ENCODE measurements around the gene ALCAM. TPM values are rescaled to one million over a fixed set of nuclear protein-coding genes. Genes with fewer than 3 reads are reported as not detected.

Gene ALCAM
- polyA plus RNA-seq, 1 donor from 2014 or later = 94.7 TPM

DNA sequence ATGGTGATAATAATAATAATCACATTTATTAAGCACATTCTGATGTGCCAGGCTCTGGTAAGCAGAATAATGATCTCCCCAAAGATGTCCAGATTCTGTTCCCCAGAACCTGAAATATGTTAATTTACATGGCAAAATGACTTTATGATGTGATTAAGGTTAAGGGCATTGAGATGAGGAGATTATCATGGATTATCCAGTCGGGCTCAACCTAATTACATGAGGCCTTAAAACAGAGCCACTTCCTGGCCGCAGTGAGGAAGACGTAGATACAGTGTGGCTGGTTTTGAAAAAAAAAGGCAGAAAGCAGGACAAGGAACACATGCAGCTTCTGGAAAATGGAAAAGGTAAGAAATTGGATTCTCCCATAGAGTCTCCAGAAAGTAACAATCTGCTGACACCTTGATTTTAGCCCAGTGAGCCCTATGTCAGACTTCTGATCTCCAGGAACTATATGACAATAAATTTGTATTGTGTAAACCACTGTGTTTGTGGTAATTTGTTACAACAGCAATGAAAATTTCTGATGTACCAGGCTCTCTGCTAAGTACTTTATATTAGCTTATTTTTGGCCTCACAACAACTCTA lies 126.7 kb downstream of the ALCAM start:
- Histone ChIP-seq H3K4me2 (ENCODE audit: low read length) (no peak overlapping the region), H3K79me2 (replicated peaks; ENCODE audit: insufficient read depth, low read length) (no peaks in the 10 kb centered on the region), H3K27ac (ENCODE audit: low read length) (no peak overlapping the region), H3K36me3 (ENCODE audit: insufficient read depth, low read length) (no peaks in the 10 kb centered on the region), H2AFZ (ENCODE audit: low read depth, low read length) (no peak overlapping the region), H3K27me3 (ENCODE audit: insufficient read depth, low read depth, low read length) (no peaks in the 10 kb centered on the region), H3K9ac (ENCODE audit: low read length) (no peak overlapping the region), H3F3A (ENCODE audit: insufficient read depth, low read length, poor library complexity, severe bottlenecking) (no peaks in the 10 kb centered on the region), H3K9me2 (ENCODE audit: insufficient read depth, low read length) (no peaks in the 10 kb centered on the region), H3K9me3 (ENCODE audit: low read length) (peaks cover 9% of the 10 kb centered on the region), H3K4me3 (ENCODE audit: low read length) (no peak overlapping the region), H4K20me1 (ENCODE audit: insufficient read depth) (no peaks in the 10 kb centered on the region)
- no peak for TF ChIP-seq RAD21 (conservative IDR thresholded peaks at IDR 0.05)

DNA sequence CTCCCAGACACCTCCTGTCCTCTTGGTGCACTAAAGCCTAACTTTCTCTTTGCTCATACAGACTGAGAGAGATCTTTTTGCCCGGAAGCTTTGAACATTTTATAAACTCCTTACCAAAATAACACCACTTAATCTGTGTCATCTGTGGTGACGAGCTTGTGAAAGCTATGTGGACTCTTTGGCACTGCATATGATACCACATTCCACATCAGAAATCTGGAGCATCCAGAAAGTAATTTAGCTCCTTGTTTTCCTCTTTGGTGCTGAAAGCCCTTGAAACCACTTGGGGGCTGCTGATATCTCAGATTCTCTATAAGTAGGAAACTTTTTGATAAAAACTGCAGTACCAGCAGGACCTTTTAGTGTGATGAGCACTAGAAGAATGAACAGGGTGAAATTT lies 128.3 kb downstream of the ALCAM start:
- Histone ChIP-seq H3K4me3 (ENCODE audit: low read length) (no peak overlapping the region), H3K4me2 (ENCODE audit: low read length) (no peak overlapping the region), H4K20me1 (ENCODE audit: insufficient read depth) (no peaks in the 10 kb centered on the region), H2AFZ (ENCODE audit: low read depth, low read length) (no peak overlapping the region), H3K9me2 (ENCODE audit: insufficient read depth, low read length) (no peaks in the 10 kb centered on the region), H3K27ac (ENCODE audit: low read length) (no peak overlapping the region), H3K9me3 (ENCODE audit: low read length) (peaks cover 9% of the 10 kb centered on the region), H3K36me3 (ENCODE audit: insufficient read depth, low read length) (no peaks in the 10 kb centered on the region), H3F3A (ENCODE audit: insufficient read depth, low read length, poor library complexity, severe bottlenecking) (no peaks in the 10 kb centered on the region), H3K9ac (ENCODE audit: low read length) (no peak overlapping the region), H3K27me3 (ENCODE audit: insufficient read depth, low read depth, low read length) (no peaks in the 10 kb centered on the region), H3K79me2 (replicated peaks; ENCODE audit: insufficient read depth, low read length) (no peaks in the 10 kb centered on the region)
- no peak for TF ChIP-seq RAD21 (conservative IDR thresholded peaks at IDR 0.05)
- no peak for TF ChIP-seq SMC3 (conservative IDR thresholded peaks at IDR 0.05; ENCODE audit: poor library complexity)
- TF ChIP-seq POLR2AphosphoS5 (IDR thresholded peaks at IDR 0.05) = no peak
- TF ChIP-seq MXI1 (conservative IDR thresholded peaks at IDR 0.05; ENCODE audit: poor library complexity, severe bottlenecking) = no peak
- TF ChIP-seq, protein P1, sequence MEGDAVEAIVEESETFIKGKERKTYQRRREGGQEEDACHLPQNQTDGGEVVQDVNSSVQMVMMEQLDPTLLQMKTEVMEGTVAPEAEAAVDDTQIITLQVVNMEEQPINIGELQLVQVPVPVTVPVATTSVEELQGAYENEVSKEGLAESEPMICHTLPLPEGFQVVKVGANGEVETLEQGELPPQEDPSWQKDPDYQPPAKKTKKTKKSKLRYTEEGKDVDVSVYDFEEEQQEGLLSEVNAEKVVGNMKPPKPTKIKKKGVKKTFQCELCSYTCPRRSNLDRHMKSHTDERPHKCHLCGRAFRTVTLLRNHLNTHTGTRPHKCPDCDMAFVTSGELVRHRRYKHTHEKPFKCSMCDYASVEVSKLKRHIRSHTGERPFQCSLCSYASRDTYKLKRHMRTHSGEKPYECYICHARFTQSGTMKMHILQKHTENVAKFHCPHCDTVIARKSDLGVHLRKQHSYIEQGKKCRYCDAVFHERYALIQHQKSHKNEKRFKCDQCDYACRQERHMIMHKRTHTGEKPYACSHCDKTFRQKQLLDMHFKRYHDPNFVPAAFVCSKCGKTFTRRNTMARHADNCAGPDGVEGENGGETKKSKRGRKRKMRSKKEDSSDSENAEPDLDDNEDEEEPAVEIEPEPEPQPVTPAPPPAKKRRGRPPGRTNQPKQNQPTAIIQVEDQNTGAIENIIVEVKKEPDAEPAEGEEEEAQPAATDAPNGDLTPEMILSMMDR (IDR thresholded peaks at IDR 0.05; ENCODE audit: poor library complexity, severe bottlenecking) = no peak
- no peak for TF ChIP-seq EZH2 (IDR thresholded peaks at IDR 0.05; ENCODE audit: borderline replicate concordance, insufficient read depth, low read length, poor library complexity, severe bottlenecking)
- TF ChIP-seq EP300 (conservative IDR thresholded peaks at IDR 0.05; ENCODE audit: poor library complexity, severe bottlenecking) = no peak
- TF ChIP-seq, protein P2, sequence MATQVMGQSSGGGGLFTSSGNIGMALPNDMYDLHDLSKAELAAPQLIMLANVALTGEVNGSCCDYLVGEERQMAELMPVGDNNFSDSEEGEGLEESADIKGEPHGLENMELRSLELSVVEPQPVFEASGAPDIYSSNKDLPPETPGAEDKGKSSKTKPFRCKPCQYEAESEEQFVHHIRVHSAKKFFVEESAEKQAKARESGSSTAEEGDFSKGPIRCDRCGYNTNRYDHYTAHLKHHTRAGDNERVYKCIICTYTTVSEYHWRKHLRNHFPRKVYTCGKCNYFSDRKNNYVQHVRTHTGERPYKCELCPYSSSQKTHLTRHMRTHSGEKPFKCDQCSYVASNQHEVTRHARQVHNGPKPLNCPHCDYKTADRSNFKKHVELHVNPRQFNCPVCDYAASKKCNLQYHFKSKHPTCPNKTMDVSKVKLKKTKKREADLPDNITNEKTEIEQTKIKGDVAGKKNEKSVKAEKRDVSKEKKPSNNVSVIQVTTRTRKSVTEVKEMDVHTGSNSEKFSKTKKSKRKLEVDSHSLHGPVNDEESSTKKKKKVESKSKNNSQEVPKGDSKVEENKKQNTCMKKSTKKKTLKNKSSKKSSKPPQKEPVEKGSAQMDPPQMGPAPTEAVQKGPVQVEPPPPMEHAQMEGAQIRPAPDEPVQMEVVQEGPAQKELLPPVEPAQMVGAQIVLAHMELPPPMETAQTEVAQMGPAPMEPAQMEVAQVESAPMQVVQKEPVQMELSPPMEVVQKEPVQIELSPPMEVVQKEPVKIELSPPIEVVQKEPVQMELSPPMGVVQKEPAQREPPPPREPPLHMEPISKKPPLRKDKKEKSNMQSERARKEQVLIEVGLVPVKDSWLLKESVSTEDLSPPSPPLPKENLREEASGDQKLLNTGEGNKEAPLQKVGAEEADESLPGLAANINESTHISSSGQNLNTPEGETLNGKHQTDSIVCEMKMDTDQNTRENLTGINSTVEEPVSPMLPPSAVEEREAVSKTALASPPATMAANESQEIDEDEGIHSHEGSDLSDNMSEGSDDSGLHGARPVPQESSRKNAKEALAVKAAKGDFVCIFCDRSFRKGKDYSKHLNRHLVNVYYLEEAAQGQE (IDR thresholded peaks at IDR 0.05; ENCODE audit: borderline replicate concordance) = no peak
- TF ChIP-seq TAF1 (IDR thresholded peaks at IDR 0.05; ENCODE audit: low read depth) = no peak

Data from neural cell (in vitro differentiated cells).